ENCODE results near the gene EXD2. TPM values are rescaled to one million over a fixed set of nuclear protein-coding genes. Genes with fewer than 3 reads are reported as not detected.
"Not testable (repeated sequence)": the region's sequence is repeated elsewhere in the genome, so short reads cannot be mapped to it uniquely, and the experiment has no call there.

Gene EXD2
- total RNA-seq, 1 donor from 2014 or later = 17.7 TPM

- intact Hi-C loops (cut with micrococcal nuclease) = no loop called here
- no peak for DNase-seq
- ATAC-seq = no peak
Measured at GRCh38 chr14:69183735-69184134, 7.6 kb upstream of the EXD2 start.

GRCh38 chr14:69190191-69190590 lies 1.1 kb upstream of the EXD2 start:
- intact Hi-C loops (cut with micrococcal nuclease) = loop anchor here (10.0 kb wide), 1 partner anchor 55 kb away; no protein-coding TSS in a partner anchor
- ATAC-seq (no peak), DNase-seq (no peak)

- DNase-seq (no peak), ATAC-seq (no peak)
- intact Hi-C loops (cut with micrococcal nuclease) = loop anchor here (10.0 kb wide), 1 partner anchor 59 kb away; no protein-coding TSS in a partner anchor
Measured at GRCh38 chr14:69193721-69194120, 2.4 kb downstream of the EXD2 start.

- intact Hi-C loops (cut with micrococcal nuclease) = loop anchor here (10.0 kb wide), 1 partner anchor 65 kb away; no protein-coding TSS in a partner anchor
- DNase-seq (no peak), ATAC-seq (no peak)
Measured at GRCh38 chr14:69199786-69200185, 8.5 kb downstream of the EXD2 start.

- ATAC-seq (no peak), DNase-seq (no peak)
- intact Hi-C loops (cut with micrococcal nuclease) = no loop called here
Measured at GRCh38 chr14:69204753-69205152, 13.5 kb downstream of the EXD2 start.

GRCh38 chr14:69207435-69208041 lies 16.2 kb downstream of the EXD2 start:
- intact Hi-C loops (cut with micrococcal nuclease) = no loop called here
- DNase-seq (no peak), ATAC-seq (no peak)

GRCh38 chr14:69208666-69209065 lies 17.4 kb downstream of the EXD2 start:
- ATAC-seq = no peak
- intact Hi-C loops (cut with micrococcal nuclease) = no loop called here
- no peak for DNase-seq

- no peak for DNase-seq
- no peak for ATAC-seq
- intact Hi-C loops (cut with micrococcal nuclease) = no loop called here
Measured at GRCh38 chr14:69214393-69214792, 23.1 kb downstream of the EXD2 start.

GRCh38 chr14:69217663-69218062 lies 26.4 kb downstream of the EXD2 start:
- DNase-seq; ATAC-seq; intact Hi-C loops (cut with micrococcal nuclease): not testable (repeated sequence)

GRCh38 chr14:69224946-69225345 lies 33.6 kb downstream of the EXD2 start:
- peak; percentile 53 for ATAC-seq
- intact Hi-C loops (cut with micrococcal nuclease) = no loop called here
- no peak for DNase-seq

- intact Hi-C loops (cut with micrococcal nuclease) = no loop called here
- DNase-seq (no peak), ATAC-seq (peak; percentile 76)
Measured at GRCh38 chr14:69226178-69226577, 34.9 kb downstream of the EXD2 start.

GRCh38 chr14:69226736-69227135 lies 35.4 kb downstream of the EXD2 start:
- DNase-seq (no peak), ATAC-seq (peak; percentile 35)
- intact Hi-C loops (cut with micrococcal nuclease) = no loop called here

GRCh38 chr14:69231486-69231885 lies 40.2 kb downstream of the EXD2 start:
- DNase-seq = no peak
- intact Hi-C loops (cut with micrococcal nuclease) = loop anchor here (10.0 kb wide), 1 partner anchor 107 kb away; no protein-coding TSS in a partner anchor
- peak; percentile 76 for ATAC-seq

- DNase-seq = no peak
- intact Hi-C loops (cut with micrococcal nuclease) = loop anchor here (10.0 kb wide), 1 partner anchor 108 kb away; no protein-coding TSS in a partner anchor
- ATAC-seq = no peak
Measured at GRCh38 chr14:69232388-69232787, 41.1 kb downstream of the EXD2 start.

GRCh38 chr14:69234106-69234505 lies 42.8 kb downstream of the EXD2 start:
- intact Hi-C loops (cut with micrococcal nuclease) = loop anchor here (10.0 kb wide), 1 partner anchor 109 kb away; no protein-coding TSS in a partner anchor
- ATAC-seq = no peak
- DNase-seq = no peak

- no peak for ATAC-seq
- intact Hi-C loops (cut with micrococcal nuclease) = loop anchor here (10.0 kb wide), 1 partner anchor 111 kb away; no protein-coding TSS in a partner anchor
Measured at GRCh38 chr14:69235708-69236107, 44.4 kb downstream of the EXD2 start.

GRCh38 chr14:69237142-69237541 lies 45.8 kb downstream of the EXD2 start:
- no peak for DNase-seq
- ATAC-seq = no peak
- intact Hi-C loops (cut with micrococcal nuclease) = loop anchor here (10.0 kb wide), 1 partner anchor 112 kb away; no protein-coding TSS in a partner anchor

More at GRCh38 chr14:69235708-69236107, 44.4 kb downstream of the EXD2 start:
- no peak for DNase-seq

GRCh38 chr14:69237584-69237983 lies 46.3 kb downstream of the EXD2 start:
- DNase-seq (no peak), ATAC-seq (no peak)
- intact Hi-C loops (cut with micrococcal nuclease) = loop anchor here (10.0 kb wide), 1 partner anchor 113 kb away; no protein-coding TSS in a partner anchor

GRCh38 chr14:69238883-69239282 lies 47.6 kb downstream of the EXD2 start:
- DNase-seq = no peak
- ATAC-seq = no peak
- intact Hi-C loops (cut with micrococcal nuclease) = loop anchor here (10.0 kb wide), 1 partner anchor 114 kb away; no protein-coding TSS in a partner anchor

GRCh38 chr14:69240527-69241173 lies 49.4 kb downstream of the EXD2 start:
- intact Hi-C loops (cut with micrococcal nuclease) = loop anchor here (5.0 kb wide), 1 partner anchor 212 kb away; no protein-coding TSS in a partner anchor
- ATAC-seq = peak; percentile 77
- DNase-seq = no peak
